Stimulated activated naive CD8-positive, alpha-beta T cell treated with anti-CD3 and anti-CD28 coated beads, Interleukin-15, Interleukin-2, amounts not matched to agents 100 U/mL and 50 U/mL, for 24 hours (primary cell): Measurements from ENCODE around the gene SUCNR1.
"Not testable (repeated sequence)": the region's sequence is repeated elsewhere in the genome, so short reads cannot be mapped to it uniquely, and the experiment has no call there.

ENCODE experiments used
- ATAC-seq: fragments of 150-1000 bp; cut with Tn5 transposase; one replicate; pipeline ENCODE4 v1.10.0; 2021
- DNase-seq: peaks from one replicate; pipeline ENCODE4 v3.0.0; 2021

The SUCNR1 gene

DNA sequence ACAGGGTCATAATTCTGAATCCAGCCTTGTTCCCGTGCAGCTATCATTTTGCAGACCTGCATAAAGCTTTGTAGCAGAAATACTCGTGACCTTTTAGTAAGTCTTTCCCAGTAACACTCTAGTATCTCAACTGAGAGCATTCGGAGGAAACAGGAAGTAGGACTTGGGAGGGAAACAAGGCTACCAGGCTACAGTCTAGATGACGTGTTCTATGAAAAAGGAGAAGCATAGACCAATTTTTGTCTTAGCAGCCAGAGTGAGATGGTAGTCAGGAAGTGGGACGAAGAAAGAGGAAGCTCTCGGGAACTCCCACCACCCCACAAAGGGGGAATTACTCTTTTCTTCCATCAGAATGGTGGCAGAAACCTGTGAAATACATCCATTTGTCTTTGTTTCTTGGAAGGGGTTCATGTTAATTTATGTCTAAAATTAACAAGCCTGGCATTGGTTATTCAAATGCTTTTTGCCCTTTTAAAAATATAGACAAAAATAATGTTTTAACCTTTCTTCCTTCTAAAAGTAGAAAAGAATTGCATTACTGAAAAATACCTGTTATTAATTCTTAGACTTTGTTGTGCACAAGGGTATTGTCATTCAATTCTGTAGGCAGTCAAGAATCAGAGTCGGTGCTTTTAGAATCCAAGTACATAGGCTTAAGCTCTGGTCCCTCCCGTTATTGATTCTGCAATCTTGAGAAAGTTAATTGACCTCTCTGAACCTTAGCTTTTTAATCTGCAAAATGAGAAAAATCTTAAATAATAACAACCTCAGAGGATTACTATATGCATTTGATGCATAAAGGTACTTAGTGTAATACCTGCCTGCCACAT, 1.6 kb upstream of the SUCNR1 start:
- DNase-seq (no peak), ATAC-seq (peak; percentile 83)

DNA sequence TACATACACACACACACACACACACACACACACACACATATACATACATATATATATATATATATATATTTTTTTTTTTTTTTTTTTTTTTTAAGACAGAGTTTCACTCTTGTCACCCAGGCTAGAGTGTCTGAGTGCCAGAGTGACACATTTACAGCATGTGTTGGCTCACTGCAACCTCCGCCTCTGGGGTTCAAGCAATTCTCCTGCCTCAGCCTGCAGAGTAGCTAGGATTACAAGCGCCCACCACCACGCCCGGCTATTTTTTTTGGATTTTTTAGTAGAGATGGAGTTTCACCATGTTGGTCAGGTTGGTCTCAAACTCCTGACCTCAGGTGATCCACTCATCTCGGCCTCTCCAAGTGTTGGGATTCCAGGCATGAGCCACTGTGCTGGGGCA, 636 bp downstream of the SUCNR1 start:
- DNase-seq = not testable (repeated sequence)

DNA sequence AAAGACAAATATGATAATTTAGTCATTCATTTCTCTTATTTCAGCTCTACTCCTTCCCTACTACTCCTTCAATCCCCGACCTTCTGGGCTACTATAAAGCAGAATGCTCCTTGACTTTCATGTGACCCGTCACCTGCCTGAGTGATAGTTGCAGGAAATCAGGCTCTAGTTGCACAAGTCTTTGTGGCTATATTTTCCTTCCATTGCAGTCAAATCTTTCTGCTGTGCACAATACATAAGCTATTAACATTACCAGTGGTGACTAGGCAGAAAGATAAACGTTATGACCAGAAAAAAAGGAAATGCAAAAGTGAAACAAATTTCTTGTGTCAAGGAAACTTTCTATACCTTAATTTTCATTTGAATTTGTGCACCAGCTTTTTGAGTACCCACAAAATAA, 2.3 kb downstream of the SUCNR1 start:
- ATAC-seq = no peak
- no peak for DNase-seq

More for the DNA sequence above, 636 bp downstream of the SUCNR1 start:
- not testable (repeated sequence) for ATAC-seq

DNA sequence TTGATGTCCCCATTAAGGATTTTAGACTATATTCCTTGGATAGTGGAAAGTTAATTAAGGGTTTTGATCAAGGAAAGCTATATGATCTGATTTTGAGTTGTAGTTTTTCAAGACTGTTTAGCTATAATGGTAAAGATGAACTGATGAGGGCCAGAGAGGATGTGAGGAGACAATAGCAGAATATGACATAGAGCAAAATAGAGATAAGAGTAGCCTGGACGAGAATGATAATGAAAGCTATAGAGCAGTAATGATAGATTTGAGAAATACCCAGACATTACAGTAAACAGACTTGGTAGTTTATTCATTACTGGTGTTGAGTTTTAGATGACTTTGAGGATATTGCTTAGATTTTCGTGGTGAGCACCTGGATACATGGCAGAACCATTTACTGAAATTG, 3.8 kb downstream of the SUCNR1 start:
- ATAC-seq (no peak), DNase-seq (no peak)

DNA sequence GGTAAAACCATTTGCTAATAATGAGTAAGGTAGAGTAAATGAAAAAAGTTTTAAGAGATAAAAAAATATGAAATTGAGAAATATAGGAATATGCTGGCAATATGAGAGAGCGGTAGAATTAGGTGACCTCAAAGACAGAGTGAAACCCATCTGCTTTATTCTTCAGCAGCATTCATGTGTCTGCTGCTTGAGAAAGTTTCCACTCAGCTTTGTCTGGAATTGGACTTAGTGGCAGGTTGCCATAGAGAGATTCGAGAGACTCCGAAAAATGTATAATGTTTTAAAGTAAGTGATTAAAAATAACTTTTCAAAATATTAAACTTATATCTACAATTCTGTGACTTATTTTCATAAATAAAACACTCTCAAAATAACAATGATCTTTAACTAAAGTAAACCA, 5.0 kb downstream of the SUCNR1 start:
- ATAC-seq = no peak
- DNase-seq = no peak

DNA sequence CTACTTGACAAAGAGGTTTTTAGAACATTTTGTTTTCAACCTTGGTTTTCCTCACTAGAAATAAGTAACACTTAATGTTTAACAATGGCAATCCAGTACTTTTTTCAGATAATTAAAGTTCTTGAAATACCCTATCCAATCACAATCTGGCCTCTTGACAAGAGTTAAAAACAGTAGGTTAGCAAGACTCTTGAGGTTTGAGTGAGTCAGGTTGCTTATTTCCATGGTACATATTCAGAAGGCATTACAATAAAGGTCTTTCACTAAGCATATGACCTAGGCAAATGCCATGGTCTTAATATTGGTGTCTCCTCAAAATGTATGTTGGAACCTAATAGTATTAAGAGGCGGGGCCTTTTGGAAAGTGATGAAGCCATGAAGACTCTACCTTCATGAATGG, 5.6 kb downstream of the SUCNR1 start:
- ATAC-seq (peak; percentile 82), DNase-seq (no peak)

DNA sequence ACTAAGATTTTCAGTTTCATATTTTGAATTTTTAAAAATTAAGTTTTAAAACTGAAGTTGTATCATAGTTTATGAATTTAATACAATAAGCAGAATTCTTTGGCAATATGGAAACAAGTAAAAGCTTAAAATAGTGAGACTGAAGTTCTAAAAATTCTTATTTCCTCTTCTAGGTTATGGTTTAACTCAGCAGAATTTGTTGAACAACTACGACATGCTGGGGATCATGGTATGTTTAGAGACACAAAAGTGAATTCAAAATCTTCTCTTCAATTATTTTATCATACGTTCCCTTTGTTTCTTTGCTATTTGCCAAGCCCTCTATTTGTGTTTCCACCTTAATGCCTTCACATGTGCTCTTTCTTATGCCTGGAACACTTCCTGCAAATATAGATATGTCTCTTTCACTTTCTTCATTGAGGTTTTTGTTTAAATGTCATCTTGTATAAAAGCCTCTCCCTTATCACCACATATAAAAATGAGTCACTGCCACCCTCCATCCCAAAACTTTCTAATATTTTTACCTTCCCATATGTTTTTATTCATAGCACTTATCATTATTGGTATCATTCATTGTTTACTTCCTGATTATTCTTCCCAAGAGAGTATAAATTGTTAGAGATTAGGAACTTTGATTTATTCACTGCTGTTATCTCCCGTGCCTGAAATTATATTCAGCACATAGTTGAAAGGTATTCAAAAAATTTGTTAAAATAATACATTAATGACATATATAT, 6.4 kb downstream of the SUCNR1 start:
- ATAC-seq = peak; percentile 63
- no peak for DNase-seq

DNA sequence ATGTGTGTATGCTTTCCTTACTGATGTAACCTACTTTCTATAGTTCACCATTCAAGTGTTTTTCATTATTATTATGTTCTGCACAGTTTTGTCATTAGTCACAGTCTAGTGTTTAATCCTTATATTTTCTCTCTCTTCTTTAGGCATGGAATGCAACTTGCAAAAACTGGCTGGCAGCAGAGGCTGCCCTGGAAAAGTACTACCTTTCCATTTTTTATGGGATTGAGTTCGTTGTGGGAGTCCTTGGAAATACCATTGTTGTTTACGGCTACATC, 6.9 kb downstream of the SUCNR1 start:
- ATAC-seq (no peak), DNase-seq (no peak)

DNA sequence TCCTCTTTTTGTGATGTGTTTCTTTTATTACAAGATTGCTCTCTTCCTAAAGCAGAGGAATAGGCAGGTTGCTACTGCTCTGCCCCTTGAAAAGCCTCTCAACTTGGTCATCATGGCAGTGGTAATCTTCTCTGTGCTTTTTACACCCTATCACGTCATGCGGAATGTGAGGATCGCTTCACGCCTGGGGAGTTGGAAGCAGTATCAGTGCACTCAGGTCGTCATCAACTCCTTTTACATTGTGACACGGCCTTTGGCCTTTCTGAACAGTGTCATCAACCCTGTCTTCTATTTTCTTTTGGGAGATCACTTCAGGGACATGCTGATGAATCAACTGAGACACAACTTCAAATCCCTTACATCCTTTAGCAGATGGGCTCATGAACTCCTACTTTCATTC, 7.7 kb downstream of the SUCNR1 start:
- ATAC-seq (no peak), DNase-seq (no peak)

DNA sequence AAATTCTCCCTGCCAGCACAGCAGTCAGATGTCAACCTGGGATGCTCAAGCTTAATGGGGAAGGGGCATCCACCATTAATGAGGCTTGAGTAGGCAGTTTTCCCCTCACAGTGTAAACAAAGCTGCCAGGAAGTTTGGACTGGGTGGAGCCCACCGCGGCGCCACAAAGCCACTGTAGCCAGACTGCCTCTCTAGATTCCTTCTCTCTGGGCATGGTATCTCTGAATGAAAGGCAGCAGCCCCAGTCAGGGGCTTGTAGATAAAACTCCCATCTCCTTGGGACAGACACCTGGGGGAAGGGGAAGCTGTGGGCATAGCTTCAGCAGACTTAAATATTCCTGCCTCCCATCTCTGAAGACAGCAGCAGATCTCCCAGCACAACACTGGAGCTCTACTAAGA, 12.0 kb downstream of the SUCNR1 start:
- not testable (repeated sequence) for DNase-seq, ATAC-seq

DNA sequence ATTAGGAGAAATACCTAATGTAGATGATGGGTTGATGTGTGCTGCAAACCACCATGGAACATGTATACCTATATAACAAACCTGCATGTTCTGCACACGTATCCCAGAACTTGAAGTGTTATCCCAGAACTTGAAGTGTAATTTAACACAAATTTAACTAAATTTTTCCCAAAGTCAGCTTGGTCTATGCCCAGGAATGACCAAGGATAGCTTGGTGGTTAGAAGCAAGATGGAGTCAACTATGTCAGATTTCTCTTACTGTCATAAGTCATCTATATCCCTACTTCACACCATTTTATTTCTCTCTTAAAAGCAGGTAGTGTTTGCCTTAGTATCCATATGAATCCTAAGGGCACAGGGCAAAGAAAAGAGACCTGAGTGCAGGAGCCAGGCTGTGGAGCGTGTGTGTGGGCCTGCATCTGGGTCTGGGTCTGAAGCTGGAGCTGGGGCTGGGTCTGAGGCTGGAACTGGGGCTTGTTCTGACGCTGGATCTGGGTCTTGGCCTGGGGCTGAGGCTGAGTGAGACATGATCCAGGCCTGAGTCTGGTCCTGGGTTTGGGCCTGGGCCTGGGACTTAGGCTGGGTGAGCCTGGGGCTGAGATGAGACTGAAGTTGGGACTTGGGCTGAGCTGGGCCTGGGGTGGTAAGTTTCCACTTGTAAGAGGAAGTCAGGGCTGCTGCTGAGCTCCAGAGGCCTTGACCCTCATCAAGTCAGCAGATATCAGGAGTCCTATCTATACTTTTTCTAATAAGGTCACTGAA, 14.2 kb downstream of the SUCNR1 start:
- DNase-seq = not testable (repeated sequence)

DNA sequence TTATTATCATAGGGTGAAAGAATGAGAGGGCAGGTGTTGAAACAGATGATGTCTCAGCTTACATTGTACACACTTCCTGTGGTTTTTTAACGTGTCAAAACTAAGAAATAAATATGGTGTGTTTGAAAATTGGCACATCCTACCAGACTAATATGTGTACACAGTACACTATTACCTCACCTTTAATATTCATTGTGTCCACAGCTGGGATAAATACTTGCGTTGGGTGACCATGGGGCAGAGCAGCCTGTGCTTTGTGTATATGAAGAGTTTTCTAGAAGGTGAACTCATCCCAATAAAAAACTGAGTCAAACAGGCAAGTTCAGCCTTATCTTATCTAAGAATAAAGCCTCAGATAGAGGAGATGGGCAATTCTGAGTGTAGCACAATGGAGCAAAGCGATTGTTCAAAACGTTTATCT, 17.3 kb downstream of the SUCNR1 start:
- no peak for DNase-seq
- peak; percentile 23 for ATAC-seq

More for the DNA sequence above, 14.2 kb downstream of the SUCNR1 start:
- not testable (repeated sequence) for ATAC-seq

DNA sequence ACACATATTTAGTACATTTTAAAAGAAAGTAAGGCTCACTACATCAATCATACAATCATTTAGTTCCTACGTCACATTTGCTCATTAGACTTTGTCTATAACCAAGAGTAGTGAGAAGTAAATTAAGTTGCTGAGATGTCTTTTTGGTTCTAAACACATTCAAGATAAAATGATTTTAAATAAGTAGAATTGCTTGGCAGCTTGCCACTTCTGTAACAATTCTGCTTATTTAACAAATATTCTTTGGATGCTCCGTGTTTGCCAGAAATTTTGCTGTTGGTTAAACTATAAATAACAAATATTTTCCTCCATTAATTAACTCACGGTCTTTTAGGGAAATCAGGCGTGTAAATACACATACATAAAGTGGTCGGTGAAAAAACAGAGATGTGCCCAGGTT, 18.3 kb downstream of the SUCNR1 start:
- ATAC-seq = no peak

DNA sequence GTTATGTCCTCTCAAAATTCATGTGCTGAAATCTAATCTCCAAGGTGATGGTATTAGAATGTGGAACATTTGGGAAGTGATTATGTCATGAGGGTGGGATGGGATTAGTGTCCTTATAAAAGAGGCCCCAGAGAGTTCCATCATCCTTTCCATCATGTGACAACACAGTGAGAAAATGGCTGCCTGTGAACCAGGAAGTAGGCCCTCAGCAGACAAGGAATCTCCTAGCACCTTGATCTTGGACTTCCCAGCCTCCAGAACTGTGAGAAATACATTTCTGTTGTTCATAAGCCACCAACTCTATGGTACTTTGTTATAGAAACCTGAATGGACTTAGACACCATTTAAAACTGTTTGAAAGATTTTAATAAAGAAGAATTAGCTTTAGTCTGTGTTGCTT, 20.8 kb downstream of the SUCNR1 start:
- ATAC-seq (no peak), DNase-seq (no peak)

More for the DNA sequence above, 18.3 kb downstream of the SUCNR1 start:
- DNase-seq = no peak

DNA sequence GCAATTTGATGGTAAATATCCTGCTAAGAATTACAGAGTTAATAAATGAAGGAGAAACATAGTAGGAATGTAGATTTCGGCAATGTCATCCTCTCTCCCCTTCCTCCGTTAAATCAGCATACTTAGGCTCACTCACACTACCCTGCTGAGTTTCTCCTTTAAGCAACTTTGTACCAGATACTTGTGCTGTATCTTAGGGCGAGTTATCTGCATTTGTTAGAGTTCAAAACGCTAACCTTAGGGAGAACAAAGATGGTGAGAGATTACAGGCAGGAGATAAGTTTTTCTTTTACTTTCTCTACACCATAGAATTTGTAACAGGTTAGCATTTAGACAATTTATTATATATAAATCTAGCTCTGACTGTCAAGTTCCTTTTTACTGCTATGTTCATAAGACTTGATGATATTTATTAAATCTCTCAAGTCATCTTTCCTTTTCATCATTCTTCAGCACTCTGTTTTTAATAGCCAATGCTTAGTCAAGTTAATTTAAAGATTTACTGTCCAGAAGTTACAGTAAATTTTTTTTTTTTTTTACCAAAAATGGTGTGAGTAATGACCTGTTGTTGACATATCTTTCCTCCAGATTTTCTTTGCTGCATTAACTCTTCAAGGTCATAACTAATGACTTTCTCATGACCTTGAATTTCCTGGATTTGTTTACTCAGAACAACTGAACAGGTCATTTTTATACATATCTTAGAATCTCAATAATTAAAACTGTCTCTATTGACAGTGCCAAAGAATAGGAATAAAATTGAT, 22.2 kb downstream of the SUCNR1 start:
- DNase-seq = no peak

DNA sequence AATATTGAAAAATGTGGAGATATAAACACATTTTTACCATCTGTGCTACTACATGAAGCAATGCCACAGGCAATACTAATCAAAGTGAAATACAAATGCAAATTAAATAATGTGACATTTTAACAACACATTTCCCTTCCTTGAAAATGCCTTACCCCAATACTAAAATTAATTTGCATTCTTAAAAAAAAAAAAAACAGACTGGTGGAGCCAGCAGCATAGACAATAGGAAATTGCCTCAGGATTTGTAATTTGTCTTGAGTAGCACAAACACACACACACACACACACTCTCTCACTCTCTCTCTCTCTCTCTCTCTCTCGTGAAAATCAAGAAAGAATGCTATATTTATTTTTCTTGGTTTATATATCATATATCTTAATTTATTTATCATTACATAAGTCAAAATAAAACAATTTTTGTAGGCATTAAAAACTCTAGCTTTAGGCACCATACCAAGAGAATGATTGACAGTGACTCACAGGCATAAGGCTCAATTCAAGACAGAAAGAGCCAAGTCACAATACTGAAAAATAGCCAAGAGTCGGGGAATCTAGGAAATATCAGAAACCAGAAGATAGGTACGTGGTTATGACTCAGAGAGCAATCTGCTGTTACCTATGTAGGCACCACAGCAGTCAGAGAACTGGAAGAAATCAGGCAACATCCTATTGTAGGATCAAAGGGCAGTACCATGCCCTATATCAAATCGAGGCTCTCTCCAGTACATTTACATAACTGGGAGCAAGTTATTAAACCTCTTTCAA, 23.0 kb downstream of the SUCNR1 start:
- DNase-seq = no peak
- peak; percentile 73 for ATAC-seq

More for the DNA sequence above, 22.2 kb downstream of the SUCNR1 start:
- ATAC-seq = no peak

DNA sequence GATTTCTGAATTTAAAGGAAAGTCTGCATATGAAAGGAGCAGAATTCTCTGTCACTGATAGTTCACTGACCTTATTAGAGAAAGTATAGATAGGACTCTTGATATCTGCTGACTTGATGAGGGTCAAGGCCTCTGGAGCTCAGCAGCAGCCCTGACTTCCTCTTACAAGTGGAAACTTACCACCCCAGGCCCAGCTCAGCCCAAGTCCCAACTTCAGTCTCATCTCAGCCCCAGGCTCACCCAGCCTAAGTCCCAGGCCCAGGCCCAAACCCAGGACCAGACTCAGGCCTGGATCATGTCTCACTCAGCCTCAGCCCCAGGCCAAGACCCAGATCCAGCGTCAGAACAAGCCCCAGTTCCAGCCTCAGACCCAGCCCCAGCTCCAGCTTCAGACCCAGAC, 24.7 kb downstream of the SUCNR1 start:
- not testable (repeated sequence) for DNase-seq, ATAC-seq

DNA sequence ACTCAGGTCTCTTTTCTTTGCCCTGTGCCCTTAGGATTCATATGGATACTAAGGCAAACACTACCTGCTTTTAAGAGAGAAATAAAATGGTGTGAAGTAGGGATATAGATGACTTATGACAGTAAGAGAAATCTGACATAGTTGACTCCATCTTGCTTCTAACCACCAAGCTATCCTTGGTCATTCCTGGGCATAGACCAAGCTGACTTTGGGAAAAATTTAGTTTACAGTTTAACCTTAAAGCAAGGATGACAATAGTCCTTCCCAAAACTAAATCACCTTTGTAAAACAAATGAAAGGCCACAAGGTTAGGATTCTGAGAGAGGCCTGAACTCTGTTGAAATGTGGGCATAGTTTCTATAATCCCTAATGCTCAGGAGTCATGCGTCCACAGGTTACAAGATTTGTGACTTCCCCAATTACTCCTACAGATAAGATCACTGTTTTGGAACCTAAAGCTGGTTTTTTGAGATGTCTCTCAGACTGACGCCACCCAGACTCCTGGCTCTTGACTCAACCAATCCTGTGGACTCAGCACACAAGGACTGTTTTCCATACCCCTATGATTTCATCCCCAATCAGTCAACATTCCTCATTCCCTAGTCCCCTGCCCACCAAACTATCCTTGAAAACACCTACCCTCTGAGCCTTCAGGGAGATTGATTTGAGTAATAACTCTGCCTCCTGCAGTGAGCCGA, 25.3 kb downstream of the SUCNR1 start:
- ATAC-seq, DNase-seq: not testable (repeated sequence)

DNA sequence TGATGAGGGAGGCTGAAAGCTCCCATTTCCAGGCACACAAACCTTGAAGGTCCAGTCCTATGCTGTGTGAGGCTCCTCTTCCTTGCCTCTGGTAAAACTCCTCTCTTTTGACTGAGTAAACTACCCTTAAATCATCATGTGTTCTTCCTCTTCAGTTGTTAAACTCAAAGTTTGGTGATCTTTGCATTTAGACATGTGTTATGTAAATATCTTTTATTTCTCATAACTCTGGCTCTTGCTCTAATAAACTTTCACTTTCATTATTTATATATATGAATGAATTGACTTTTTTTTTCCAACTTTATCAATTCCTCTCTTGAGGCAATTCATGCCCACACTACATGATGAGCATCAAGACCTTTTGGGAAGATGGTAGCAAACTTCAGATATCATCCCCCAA, 26.6 kb downstream of the SUCNR1 start:
- DNase-seq (no peak), ATAC-seq (no peak)

DNA sequence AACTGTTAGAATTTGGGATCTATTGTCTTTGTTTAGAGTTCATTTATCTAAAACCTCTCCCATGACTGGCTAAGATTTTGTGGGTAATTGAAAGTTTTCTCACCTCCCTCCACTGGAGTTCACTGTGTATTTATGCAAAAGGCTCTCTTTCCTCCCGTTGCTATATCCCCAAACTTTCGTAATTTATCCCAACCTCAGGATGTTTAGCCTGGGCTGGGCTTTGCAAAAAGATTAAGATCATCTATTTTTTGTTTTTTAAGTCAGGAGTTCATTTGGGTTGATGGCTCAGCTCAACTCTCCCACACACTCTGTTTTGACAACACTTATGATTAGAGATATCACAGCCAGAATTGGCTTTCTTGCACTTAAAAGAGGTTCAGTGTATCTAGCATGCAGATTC, 27.0 kb downstream of the SUCNR1 start:
- ATAC-seq = no peak

More for the DNA sequence above, 27.0 kb downstream of the SUCNR1 start:
- DNase-seq = no peak
